Duodenal mucosa (tissue), 2 donors: ENCODE results near the gene REXO2.

ENCODE experiments used
- H3K27ac ChIP-seq: one replicate; pipeline ENCODE4 v1.7.0; 2013; ENCODE audit warnings: low read depth, low read length
- H3K27me3 ChIP-seq, 2 donors: one replicate each; pipeline ENCODE4 v1.7.0; 2013; ENCODE audit warnings: low read length in 2 of 2, control low read depth in 1 of 2; ENCODE audit not compliant: insufficient read depth in 2 of 2, control insufficient read depth in 1 of 2
- H3K36me3 ChIP-seq, 2 donors: one replicate each; pipeline ENCODE4 v1.7.0; 2013; ENCODE audit warnings: low read length in 2 of 2, control low read depth in 1 of 2; ENCODE audit not compliant: insufficient read depth in 2 of 2, control insufficient read depth in 1 of 2
- H3K4me1 ChIP-seq, 2 donors: one replicate each; pipeline ENCODE4 v1.7.0; 2013; ENCODE audit warnings: low read length in 2 of 2, control low read depth in 1 of 2; ENCODE audit not compliant: insufficient read depth in 2 of 2, control insufficient read depth in 1 of 2
- H3K4me3 ChIP-seq, 2 donors: one replicate each; pipeline ENCODE4 v1.7.0; 2013; ENCODE audit warnings: low read length in 2 of 2, low read depth in 1 of 2
- H3K9ac ChIP-seq, 2 donors: one replicate each; pipeline ENCODE4 v1.7.0; 2013; ENCODE audit warnings: low read length in 2 of 2, low read depth in 1 of 2
- H3K9me3 ChIP-seq, 2 donors: one replicate each; pipeline ENCODE4 v1.7.0; 2013; ENCODE audit warnings: low read length in 2 of 2, control low read depth in 1 of 2; ENCODE audit not compliant: control insufficient read depth in 1 of 2

The REXO2 gene

DNA sequence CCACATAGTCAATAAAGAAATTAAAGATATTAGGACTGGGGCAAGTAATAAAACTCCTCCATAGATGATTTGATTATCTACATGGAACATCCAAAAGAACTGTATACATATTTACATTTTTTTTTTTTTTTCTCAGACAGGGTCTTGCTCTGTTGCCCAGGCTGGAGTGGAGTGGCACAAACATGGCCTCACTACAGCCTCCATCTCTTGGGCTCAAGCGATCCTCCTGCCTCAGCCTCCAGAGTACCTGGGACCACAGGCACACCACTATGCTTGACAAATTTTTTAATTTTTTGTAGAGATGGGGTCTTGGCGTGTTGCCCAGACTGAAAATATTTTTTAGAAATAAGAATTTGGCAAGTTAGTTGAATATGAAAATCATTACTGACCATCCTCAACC, 24.7 kb downstream of the REXO2 start:
- Histone ChIP-seq H3K36me3 (no peaks in the 10 kb centered on the region), H3K27me3 (no peaks in the 10 kb centered on the region), H3K4me3 (no peak overlapping the region), H3K9me3 (peaks cover 0 to 3% of the 10 kb centered on the region in 2 donors), H3K4me1 (no peaks in the 10 kb centered on the region), H3K9ac (no peak overlapping the region), H3K27ac (no peak overlapping the region)

DNA sequence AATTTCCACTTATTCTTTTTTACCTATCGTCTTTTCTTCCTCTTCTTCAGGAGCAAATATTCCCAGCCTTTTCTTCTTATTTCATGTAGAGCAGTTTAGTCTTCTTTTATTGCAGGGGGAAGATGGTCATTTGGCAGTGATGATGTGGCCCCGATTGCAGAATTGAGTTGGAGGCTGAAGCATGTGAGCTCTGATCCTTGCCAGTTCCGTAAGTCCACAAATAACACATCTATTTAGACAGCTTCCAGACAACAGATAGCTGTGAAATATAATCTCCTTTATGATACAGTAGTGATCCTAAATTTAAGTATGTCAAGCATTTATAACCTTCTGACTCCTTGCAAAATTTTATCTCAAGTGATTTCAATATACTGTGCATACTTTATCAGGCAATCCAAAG, 27.5 kb downstream of the REXO2 start:
- H3K27ac ChIP-seq: no peak overlapping the region
- H3K9ac ChIP-seq: no peak overlapping the region
- H3K9me3 ChIP-seq: peaks cover 0 to 3% of the 10 kb centered on the region in 2 donors
- no peaks in the 10 kb centered on the region for H3K4me1 ChIP-seq
- H3K27me3 ChIP-seq: no peaks in the 10 kb centered on the region
- H3K4me3 ChIP-seq: no peak overlapping the region
- no peaks in the 10 kb centered on the region for H3K36me3 ChIP-seq

DNA sequence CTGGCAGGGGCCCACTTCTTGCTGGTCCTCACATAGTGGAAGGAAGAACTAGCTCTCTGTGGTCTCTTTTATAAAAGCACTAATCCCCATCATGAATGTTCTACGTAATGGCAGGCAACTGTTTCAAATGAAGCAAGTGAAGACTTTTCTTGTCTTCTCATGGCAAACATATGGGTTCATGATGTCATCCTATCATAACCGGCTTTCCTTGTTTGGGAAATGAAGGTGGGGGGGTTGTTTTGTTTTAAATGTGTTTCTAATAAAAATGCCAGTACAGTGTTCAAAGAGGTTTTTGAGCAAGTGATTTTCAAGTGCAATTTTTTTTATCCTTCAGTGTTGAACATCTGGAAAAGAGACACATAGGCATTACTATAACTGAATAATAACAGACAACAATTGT, 33.4 kb downstream of the REXO2 start:
- H3K9me3 ChIP-seq: no peaks in the 10 kb centered on the region
- no peak overlapping the region for H3K4me3 ChIP-seq
- H3K27ac ChIP-seq: no peak overlapping the region
- H3K9ac ChIP-seq: no peak overlapping the region
- no peaks in the 10 kb centered on the region for H3K4me1 ChIP-seq
- H3K27me3 ChIP-seq: no peaks in the 10 kb centered on the region
- no peaks in the 10 kb centered on the region for H3K36me3 ChIP-seq

DNA sequence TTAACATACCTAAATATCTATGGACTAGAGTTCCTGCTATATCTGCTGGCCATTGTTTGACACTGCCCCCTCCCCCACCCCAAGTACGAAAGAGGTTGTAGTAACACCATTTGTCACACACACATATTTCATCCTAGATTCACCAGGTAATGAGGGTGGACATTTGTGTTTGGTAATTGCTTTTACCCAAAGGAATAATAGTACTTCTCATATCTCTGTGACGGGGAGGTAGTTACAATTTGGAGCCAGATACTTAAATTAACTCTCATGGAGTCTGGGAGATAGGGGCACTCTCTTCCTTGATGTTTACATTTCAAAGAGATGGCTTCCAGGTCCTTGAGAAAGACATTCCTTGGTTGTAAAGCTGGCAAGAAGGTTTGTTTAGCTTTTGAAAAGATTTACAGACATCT, 38.7 kb downstream of the REXO2 start:
- Histone ChIP-seq H3K27ac (no peak overlapping the region), H3K9me3 (no peaks in the 10 kb centered on the region), H3K36me3 (no peaks in the 10 kb centered on the region), H3K9ac (no peak overlapping the region), H3K4me1 (no peaks in the 10 kb centered on the region), H3K27me3 (no peaks in the 10 kb centered on the region), H3K4me3 (no peak overlapping the region)

DNA sequence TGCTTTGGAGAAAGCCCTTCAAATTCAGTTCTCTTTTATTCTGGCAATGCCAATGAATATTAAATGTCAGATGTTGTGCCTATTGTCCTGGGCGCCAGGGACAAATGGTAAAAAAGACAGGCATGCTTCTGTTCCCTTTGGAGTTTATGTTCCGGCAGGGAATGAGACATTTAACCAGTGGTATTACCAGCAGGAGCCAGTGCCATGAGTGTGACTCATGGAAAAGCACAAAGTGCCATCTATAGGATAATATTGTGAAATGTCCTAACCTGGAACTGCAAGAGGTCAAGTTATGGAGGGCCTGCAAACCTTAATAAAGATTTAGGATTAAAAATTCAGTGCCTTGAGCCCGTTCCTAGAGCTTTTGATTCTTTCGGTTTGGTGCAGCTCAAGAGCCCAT, 39.5 kb downstream of the REXO2 start:
- Histone ChIP-seq H3K4me3 (no peak overlapping the region), H3K4me1 (no peaks in the 10 kb centered on the region), H3K9ac (no peak overlapping the region), H3K36me3 (no peaks in the 10 kb centered on the region), H3K9me3 (no peaks in the 10 kb centered on the region), H3K27ac (no peak overlapping the region), H3K27me3 (no peaks in the 10 kb centered on the region)

DNA sequence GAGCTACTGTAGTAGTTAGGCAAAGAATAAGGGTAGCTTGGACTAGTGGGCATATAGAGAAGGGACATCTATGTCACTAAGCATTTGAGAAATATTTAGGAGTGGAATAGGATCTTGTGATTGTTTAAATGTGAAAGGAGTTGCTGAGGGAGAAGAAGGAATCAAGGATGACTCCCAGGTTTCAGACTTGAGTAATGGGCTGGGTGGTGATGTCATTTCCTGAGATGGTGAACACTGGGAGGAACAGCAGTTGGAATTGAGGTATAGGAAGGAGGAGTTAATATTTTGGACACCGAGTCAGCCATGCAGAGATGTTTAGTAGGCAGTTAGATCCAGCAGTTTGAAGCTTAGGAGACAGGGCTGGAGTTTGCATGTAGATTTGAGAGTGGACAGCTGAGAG, 40.1 kb downstream of the REXO2 start:
- Histone ChIP-seq H3K27me3 (no peaks in the 10 kb centered on the region), H3K4me1 (no peaks in the 10 kb centered on the region), H3K27ac (no peak overlapping the region), H3K4me3 (no peak overlapping the region), H3K9ac (no peak overlapping the region), H3K36me3 (no peaks in the 10 kb centered on the region), H3K9me3 (no peaks in the 10 kb centered on the region)

DNA sequence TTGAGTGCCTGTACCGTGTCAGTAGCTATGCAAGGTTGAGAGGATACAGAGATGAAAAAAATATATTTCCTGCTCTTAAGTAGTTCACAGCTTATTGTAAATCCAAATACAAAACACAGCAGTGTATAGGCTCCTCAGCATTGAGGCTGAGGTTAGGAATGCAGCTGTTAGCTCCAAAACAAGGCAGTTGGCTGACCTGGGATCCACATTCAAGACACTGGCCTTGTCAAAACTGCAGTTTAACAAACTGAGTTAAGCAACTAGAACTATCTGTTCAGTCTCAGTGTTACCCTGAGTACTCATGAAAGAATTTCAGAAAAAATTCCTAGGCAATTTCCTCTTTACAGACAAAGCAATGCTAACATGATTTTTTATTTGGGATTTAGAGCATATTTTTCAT, 42.8 kb downstream of the REXO2 start:
- no peaks in the 10 kb centered on the region for H3K27me3 ChIP-seq
- H3K36me3 ChIP-seq: no peaks in the 10 kb centered on the region
- H3K9me3 ChIP-seq: no peaks in the 10 kb centered on the region
- H3K9ac ChIP-seq: no peak overlapping the region
- no peak overlapping the region for H3K4me3 ChIP-seq
- H3K27ac ChIP-seq: no peak overlapping the region
- H3K4me1 ChIP-seq: no peaks in the 10 kb centered on the region

DNA sequence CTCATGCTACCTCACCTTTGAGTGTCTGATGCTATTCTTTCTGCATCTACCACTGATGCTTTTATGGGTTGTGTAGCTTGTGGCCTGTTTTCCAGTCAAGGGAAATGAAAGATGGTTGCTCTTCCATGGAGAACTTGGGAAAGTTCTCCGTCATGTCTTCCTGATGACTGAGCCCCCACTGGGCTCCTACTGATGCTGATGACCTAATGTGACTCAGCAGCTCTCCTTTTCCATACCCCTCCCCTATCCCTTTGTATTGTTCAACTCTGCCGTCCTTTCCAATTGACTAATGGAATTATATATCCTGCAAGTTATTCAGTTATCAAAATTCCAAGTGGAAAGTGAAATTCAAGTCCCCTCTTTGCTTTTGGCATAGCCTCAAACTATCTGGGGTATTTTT, 44.7 kb downstream of the REXO2 start:
- no peaks in the 10 kb centered on the region for H3K9me3 ChIP-seq
- H3K27ac ChIP-seq: no peak overlapping the region
- no peaks in the 10 kb centered on the region for H3K36me3 ChIP-seq
- H3K4me1 ChIP-seq: no peaks in the 10 kb centered on the region
- no peak overlapping the region for H3K9ac ChIP-seq
- H3K27me3 ChIP-seq: no peaks in the 10 kb centered on the region
- no peak overlapping the region for H3K4me3 ChIP-seq

DNA sequence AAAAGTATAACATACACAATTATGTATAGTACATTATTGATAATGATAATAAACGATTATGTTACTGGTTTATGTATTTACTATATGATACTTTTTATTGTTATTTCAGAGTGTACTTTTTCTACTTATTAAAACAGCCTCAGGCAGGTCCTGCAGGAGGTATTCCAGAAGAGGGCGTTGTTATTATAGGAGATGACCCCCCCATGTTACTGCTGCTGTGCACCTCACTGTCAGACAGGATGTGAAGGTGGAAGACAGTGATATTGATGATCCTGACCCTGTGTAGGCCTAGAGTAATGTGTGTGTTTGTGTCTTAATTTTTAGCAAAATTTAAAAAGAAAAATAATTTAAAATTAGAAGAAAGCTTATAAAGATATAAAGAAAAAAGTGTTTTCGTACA, 57.6 kb downstream of the REXO2 start:
- Histone ChIP-seq H3K9me3 (no peaks in the 10 kb centered on the region), H3K27ac (no peak overlapping the region), H3K36me3 (no peaks in the 10 kb centered on the region), H3K4me1 (no peaks in the 10 kb centered on the region), H3K4me3 (no peak overlapping the region), H3K27me3 (no peaks in the 10 kb centered on the region), H3K9ac (no peak overlapping the region)

DNA sequence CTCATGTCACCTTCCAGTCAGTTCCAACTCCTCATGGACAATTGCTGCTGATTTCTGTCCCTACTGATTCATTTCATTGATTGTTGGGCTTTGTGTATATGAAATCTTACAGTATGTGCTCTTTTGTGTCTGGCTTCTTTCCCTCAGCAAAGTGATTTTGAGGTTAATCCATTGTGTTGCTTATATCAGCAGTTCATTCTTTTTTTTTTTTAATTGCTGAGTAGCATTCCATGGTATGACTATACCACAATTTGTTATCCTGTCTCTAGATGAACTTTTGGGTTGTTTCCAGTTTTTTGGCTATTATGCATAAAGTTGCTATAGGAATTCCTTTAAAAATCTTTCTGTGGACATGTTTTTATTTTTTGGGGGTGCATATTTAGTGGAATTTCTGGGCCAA, 60.5 kb downstream of the REXO2 start:
- H3K9me3 ChIP-seq: no peaks in the 10 kb centered on the region
- H3K27ac ChIP-seq: no peak overlapping the region
- H3K9ac ChIP-seq: no peak overlapping the region
- H3K36me3 ChIP-seq: no peaks in the 10 kb centered on the region
- no peak overlapping the region for H3K4me3 ChIP-seq
- H3K4me1 ChIP-seq: no peaks in the 10 kb centered on the region
- no peaks in the 10 kb centered on the region for H3K27me3 ChIP-seq
